Diencephalon (tissue), 1 donor: ENCODE data around the gene IGF2BP1. TPM values are rescaled to one million over a fixed set of nuclear protein-coding genes. Genes with fewer than 3 reads are reported as not detected.

ENCODE experiments used
- small RNA-seq: library from RNA; depleted of rRNA; stranded (forward); fragments of <200 nt; gene quantifications from one replicate; pipeline ENCODE3, GENCODE V24; 2014
- total RNA-seq: library from RNA; depleted of rRNA; stranded (reverse); fragments of >200 nt; gene quantifications from one replicate; pipeline ENCODE4 v1.2.3, GENCODE V29; 2014

Gene IGF2BP1
- total RNA-seq, result 2.8 TPM

DNA sequence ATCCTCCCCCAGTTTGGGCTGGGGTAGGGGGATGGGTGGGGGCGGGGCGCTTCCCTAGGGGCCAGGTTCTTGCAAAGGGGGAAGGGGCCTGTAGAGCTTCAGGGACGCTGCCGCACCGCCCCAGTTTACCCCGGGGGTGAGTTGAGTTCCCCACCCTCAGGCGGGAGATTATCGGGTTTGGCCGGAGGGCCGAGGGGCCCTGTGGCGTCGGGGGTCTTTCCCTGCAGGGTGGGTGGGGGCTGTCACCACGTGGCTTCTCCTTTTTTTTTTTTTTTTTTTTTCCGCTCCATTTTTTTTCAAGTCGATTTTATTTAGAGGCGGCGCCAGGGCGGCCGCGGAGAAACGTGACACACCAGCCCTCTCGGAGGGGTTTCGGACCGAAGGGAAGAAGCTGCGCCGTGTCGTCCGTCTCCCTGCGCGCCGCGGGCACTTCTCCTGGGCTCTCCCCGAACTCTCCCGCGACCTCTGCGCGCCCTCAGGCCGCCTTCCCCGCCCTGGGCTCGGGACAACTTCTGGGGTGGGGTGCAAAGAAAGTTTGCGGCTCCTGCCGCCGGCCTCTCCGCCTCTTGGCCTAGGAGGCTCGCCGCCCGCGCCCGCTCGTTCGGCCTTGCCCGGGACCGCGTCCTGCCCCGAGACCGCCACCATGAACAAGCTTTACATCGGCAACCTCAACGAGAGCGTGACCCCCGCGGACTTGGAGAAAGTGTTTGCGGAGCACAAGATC lies at the start of gene IGF2BP1:
IGF2BP1 (plus strand) TSS at position 283 of the 724 bp plus-strand sequence; CDS start at position 644, 361 bp downstream.

Small RNA genes lying within 50 kb of the gene (small RNA-seq; reads per million reads assigned to genes)
- gene RF00017 (not detected), gene RF01210 (not detected), gene RNU1-42P (0.18 reads per million), gene RNU6-826P (not detected)

Other genes starting within 250 kb of the IGF2BP1 start
- 0.46 TPM for gene TTLL6, start 180.2 kb upstream of the IGF2BP1 start, total RNA-seq
- gene CALCOCO2, start 166.3 kb upstream of the IGF2BP1 start, total RNA-seq, result 21.7 TPM
- gene ATP5MC1, start 104.6 kb upstream of the IGF2BP1 start, total RNA-seq, result 73.1 TPM
- 66.7 TPM for gene UBE2Z, start 89.0 kb upstream of the IGF2BP1 start, total RNA-seq
- 43.8 TPM for gene SNF8, start 52.5 kb upstream of the IGF2BP1 start, total RNA-seq
- not detected for gene GIP, start 28.8 kb upstream of the IGF2BP1 start, total RNA-seq
- under 0.01 TPM for gene B4GALNT2, start 135.4 kb downstream of the IGF2BP1 start, total RNA-seq
- not detected for gene GNGT2, start 213.2 kb downstream of the IGF2BP1 start, total RNA-seq
- 0.92 TPM for gene ABI3, start 213.3 kb downstream of the IGF2BP1 start, total RNA-seq
- gene PHOSPHO1, start 233.4 kb downstream of the IGF2BP1 start, total RNA-seq, result 2.5 TPM